Suppressor macrophage treated with lipopolysaccharide for 1 hour (primary cell): ENCODE data around the gene C1orf50.
"Not testable (repeated sequence)": the region's sequence is repeated elsewhere in the genome, so short reads cannot be mapped to it uniquely, and the experiment has no call there.

Experiments used
- DNase-seq, 3 donors: peaks; one replicate each; pipeline ENCODE4 v3.0.0-alpha.2; 2020 to 2022

C1orf50 gene

DNA sequence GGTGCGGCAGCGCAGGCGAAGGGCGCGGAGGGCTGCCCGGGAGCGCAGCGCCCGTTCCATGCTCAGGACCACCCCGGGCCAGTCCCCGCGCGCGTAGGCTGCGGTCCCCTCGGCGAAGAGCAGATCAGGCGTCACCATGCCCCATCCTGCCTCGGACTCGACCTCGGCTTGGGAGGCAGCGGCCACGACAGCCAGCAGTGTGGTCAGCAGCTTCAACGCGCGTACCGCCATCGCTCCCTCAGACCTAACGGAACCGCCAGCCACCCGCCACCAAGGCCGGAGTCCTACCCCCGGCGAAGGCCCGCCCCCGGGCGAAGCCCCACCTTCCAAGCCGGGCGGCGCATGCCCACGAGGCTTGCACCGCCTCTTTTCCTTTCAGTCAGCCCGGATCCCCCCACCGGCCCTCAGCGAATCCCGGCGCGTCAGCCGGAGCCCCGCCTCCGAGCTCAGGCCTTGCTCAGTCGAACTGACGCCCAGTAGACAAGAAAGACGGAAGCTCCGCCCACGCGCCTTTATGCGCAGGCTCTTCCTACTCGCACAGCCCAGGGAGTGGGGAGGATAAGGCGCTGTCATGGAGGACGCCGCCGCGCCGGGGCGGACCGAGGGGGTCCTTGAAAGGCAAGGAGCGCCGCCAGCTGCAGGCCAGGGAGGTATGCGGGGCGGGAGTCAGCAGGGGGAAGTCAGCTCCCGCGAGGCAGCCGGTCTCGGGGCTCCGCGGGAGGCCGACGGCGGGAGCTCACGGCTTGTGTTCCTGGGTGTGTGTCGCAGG is at the start of gene C1orf50, which contains the start of gene P3H1:
Gene C1orf50 (plus strand): TSS at position 509 of the 769 bp plus-strand sequence. CDS start 63 bp downstream, at position 572.
Gene P3H1 (minus strand): TSS at position 288 of the 769 bp plus-strand sequence. CDS start 57 bp downstream, at position 231.
- DNase-seq: peak; percentile 100

DNA sequence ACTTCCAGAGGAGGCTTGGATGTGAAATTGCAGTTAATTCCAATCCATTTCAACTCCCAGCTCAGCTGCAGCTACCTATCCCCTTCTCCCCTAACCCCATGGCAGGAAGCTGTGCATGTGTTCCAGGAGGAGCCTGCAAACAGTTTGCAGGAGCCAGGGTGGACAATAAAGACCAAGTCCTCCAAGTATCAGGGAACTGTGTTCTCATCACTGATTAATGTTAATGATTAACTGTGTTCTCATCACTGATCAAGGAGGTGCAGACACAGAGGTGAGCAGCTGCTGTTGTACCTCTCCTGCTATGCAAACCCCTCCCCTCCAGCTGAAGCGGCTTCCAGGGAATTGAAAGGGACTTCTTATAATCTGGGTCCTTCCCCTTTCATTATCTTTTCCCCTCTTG is 46.2 kb upstream of the C1orf50 start:
- no peak for DNase-seq

DNA sequence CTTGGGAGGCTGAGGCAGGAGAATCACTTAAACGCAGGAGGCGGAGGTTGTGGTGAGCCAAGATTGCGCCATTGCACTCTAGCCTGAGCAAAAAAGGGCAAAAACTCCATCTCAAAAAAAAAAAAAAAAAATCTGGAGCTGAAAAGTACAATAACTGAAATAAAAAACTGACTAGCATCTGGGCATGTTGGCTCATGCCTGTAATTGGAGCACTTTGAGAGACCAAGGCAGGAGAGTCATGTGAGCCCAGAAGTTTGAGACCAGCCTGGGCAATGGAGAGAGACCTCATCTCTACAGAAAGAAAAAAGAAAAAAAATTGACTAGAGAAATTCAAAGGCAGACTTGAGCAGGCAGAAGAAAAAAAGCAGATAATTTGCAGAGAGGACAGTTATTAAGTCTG is 45.1 kb upstream of the C1orf50 start:
- no peak for DNase-seq

GRCh38 chr1:42722403-42722802 is 44.6 kb upstream of the C1orf50 start:
- not testable (repeated sequence) for DNase-seq

GRCh38 chr1:42723511-42723910 is 43.5 kb upstream of the C1orf50 start:
- DNase-seq: peak in 2 of 3 donors; percentile 23 to 34

DNA sequence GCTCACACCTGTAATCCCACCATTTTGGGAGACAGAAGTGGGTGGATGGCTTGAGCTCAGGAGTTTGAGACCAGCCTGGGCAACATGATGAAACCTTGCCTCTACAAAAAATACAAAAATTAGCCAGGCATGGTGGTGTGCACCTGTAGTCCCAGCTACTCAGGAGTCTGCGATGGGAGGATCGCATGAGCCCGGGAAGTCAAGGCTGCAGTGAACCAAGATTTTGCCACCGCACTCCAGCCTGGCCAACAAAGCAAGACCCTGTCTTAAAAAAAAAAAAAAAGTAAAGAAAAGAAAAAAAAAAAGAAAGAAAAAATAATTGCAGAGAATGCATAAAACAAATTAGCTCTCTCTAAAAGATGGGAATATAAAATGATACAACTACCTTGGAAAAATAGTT is 41.2 kb upstream of the C1orf50 start:
- DNase-seq: not testable (repeated sequence)

DNA sequence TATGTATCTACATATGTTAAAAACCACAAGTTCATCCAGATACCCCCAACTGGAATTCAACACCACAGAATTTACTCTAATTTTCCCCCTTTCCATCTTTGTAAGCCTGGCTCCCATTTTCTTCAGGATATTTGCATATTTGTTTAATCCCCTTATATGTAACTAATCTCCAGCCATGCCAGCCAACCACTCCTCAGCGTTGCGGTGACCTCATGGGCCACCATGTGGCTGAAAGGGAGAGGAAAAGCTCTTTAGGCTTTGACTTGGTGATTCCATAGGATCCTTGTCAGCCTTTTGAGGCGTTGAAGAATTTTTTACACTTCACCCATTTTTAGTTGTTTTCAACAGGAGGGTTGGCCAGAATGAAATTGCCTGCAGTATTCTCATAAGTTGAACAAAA is 37.0 kb upstream of the C1orf50 start:
- no peak for DNase-seq

DNA sequence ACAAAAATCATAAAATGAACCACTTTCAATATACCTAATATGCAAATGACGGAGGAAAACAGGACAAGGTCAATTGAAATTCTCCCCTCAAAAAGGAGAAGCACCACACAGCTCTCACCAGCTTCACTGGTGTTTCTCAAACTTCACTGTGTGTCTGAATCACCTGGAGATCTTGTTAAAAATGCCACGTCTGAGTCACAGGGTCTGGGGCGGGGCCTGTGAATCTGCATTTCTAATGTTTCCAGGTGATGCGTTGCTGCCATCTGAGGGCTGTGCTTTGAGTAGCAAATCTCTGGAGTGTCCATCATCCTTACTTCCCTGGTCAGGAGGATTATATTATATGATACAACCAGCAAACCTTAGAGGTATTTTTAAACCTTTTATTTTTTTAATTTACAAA is 36.1 kb upstream of the C1orf50 start:
- peak in 1 of 3 donors; percentile 9 for DNase-seq

- no peak for DNase-seq
These were observed 35.5 kb upstream of the C1orf50 start for GRCh38 chr1:42731585-42731984.

DNA sequence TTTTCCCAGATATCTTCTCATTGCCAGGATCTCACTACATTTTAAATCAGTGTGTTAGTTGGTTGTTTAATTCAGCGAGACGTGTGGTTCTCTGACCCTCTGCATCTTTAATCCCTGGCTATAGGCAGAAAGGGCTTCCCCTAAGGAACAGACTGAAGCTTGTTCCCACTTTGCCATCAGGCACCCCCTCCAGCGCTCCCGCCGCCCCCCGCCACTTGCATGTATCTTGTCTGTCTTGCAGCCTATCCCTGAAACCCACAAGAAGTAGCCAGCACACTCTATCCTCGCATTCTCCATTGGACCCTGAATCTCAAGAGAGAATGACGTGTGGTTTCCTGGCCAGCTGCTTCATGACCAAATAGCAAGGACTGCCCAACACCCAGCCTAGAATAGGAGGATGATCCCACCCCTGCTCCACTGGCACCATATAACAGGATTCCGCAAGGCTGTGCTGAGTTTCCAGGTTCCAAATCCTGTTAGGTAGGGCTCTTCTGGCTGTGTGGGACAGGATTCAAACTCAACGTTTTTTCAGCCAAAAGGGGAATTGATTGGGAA is 34.8 kb upstream of the C1orf50 start:
- no peak for DNase-seq

- no peak for DNase-seq
These were observed 33.4 kb upstream of the C1orf50 start for GRCh38 chr1:42733415-42734200.

DNA sequence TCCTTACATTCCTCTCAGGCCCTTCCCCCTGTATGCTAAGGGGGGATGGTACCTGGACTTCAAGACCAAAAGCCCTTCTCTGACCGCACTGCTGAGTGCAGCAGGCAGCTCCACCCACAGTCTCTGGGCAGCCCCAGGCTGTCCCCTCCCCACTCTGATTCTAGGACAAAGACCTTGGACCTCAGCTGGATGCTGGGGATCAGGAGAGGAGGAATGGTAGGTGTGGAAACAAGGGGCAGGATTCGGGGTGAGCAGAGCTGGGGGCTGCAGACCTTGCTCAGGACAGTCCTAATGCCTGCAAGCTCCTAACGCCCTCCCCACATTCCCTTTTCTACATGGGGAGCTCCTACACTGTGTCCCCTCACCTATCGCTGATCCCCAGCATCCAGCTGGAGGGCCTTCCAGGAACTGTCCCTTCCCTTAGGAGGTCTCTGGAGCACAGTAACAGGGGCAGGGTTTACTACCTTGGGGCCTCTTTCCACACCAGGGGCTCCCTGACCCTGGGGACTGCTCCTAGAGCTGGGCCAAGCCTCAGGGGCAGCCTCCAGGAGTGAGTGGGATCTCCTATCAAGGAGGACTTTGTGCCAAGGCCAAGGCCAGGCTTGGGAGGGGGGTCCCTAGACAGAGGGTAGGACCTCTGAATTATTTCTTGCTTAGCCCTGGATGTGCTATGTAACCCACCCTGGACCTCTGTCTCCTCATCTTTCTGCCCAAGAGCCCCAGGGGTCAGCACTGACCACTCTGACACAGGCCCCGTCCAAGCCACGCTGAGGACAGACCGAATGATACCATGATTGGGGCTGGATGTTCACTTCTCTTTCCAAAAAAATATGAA is 32.6 kb upstream of the C1orf50 start:
- no peak for DNase-seq

DNA sequence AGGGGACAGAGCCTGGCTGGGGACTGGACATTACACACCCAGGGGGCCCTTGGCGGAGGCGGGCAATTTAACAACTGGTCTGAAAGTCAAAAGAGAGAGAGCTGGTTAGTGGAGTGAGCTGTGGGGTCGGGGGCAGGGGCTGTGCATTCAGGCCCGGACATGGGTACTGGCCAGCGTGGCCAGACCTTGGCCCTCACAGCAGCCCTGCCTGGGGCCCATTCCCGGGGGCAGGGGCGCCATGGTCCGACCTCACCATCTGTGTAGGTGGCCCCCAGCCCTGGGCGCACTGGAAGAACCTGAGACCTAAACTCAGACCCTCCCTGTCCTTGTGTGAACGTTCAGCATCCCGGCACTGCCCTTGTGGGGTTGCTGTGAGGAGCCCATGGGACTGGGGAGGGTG is 32.0 kb upstream of the C1orf50 start:
- no peak for DNase-seq

- DNase-seq: no peak
These were observed 31.5 kb upstream of the C1orf50 start for GRCh38 chr1:42735477-42736105.

DNA sequence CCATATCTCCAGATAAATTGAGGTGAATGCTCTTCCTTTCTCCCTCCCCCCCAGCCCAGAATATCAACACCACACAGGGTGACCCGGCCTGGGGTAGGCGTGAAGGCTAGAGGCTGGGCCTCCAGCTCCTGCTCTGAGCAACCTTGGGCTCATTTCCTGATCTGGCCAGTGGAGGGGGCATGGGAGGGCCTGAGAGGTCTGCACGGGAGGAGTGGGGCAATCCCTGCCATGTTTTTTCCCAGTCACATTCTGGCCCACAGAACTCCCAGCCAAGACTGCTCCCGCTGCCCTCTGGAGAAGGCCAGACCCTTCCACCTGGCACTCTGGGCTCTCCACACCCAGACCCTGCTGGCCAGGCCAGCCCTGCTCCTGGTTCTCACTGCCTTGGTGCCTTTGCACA is 30.9 kb upstream of the C1orf50 start:
- DNase-seq: peak; percentile 50 to 63 (median 52)

DNA sequence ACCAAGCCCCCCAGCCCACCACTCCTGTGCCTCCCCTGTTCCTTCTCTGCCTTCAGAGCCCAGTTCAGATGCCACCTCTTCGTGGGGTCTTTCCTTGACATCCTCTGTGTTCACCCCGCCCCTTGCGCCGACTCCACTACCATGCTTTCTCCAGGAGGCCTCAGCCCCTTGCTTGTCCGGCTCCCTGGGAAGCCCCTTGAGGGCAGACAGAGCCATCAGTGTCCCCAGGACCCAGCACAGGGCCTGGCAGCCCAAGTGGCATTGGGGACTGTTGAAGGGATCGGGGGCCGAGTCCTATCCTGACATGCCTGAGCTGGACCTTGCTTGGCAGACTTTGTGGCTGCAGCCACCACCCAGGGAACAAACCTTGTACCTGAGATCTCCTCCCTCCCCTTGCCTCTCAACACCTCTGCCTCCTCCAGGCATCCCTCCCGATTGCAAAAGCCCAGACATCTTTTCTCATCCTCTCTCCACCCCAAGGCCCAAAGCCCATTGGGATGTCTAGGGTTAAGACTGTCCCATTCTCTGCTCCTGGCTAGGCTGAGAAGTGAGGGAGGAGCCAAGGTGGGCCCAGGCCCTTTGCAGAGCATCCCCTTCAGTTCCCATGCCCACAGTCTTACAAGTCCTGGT is 30.4 kb upstream of the C1orf50 start:
- no peak for DNase-seq

GRCh38 chr1:42737257-42737656 is 29.8 kb upstream of the C1orf50 start:
- peak; percentile 51 to 58 (median 56) for DNase-seq

GRCh38 chr1:42737986-42738677 is 28.9 kb upstream of the C1orf50 start:
- no peak for DNase-seq

GRCh38 chr1:42738678-42739226 is 28.3 kb upstream of the C1orf50 start:
- no peak for DNase-seq
